ENCODE measurements around the gene SCGB1D1.

DNA sequence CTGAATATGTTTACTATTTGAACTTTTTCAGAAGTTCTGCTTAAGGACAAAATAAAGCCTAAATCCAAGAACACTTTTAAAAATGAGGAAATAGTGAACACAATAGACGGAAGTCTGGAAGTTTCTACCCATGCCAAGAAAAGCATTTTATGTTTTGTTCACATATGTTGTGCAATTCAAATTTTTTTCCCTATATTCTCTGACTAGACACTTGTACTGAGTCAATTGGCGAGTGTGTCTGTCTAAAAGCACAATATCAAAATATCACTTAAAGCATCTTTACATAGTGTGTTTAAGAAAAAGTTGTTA lies 37.0 kb upstream of the SCGB1D1 start:
- TF ChIP-seq POLR2A (IDR thresholded peaks at IDR 0.05; ENCODE audit: low read length) (no peak), GATA1 (IDR thresholded peaks at IDR 0.05; ENCODE audit: low read depth, low read length) (no peak)

Data from erythroblast (primary cell).